ENCODE results near the gene BCO1.

DNA sequence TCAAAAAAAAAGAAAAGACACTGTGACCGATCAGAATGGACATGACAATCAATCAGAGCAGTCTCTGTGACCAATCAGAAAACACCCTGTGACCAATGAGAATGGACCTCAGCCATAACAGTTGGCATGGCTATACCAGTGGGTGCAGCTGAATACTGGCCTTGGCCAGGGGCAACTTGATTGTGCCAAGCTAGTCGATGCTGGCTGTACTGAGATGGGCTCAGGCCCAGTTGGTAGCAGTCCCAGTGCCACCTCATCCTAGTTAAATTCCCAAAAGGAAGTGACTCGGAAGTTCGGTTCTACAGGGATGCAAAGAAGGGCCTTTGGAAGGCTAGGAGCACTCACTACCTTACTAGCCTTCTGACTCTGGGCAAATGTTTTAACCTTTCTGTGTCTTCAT is 37.2 kb upstream of the BCO1 start:
- TF ChIP-seq, protein P1, sequence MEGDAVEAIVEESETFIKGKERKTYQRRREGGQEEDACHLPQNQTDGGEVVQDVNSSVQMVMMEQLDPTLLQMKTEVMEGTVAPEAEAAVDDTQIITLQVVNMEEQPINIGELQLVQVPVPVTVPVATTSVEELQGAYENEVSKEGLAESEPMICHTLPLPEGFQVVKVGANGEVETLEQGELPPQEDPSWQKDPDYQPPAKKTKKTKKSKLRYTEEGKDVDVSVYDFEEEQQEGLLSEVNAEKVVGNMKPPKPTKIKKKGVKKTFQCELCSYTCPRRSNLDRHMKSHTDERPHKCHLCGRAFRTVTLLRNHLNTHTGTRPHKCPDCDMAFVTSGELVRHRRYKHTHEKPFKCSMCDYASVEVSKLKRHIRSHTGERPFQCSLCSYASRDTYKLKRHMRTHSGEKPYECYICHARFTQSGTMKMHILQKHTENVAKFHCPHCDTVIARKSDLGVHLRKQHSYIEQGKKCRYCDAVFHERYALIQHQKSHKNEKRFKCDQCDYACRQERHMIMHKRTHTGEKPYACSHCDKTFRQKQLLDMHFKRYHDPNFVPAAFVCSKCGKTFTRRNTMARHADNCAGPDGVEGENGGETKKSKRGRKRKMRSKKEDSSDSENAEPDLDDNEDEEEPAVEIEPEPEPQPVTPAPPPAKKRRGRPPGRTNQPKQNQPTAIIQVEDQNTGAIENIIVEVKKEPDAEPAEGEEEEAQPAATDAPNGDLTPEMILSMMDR (IDR thresholded peaks at IDR 0.05) = no peak
- no peak for TF ChIP-seq POLR2A (IDR thresholded peaks at IDR 0.05)

All from testis (tissue), 2 donors.